ENCODE results near the gene ARHGAP25.
A peak's percentile ranks its signal among the peaks of the same experiment; 100 is the strongest.

The ARHGAP25 gene

DNA sequence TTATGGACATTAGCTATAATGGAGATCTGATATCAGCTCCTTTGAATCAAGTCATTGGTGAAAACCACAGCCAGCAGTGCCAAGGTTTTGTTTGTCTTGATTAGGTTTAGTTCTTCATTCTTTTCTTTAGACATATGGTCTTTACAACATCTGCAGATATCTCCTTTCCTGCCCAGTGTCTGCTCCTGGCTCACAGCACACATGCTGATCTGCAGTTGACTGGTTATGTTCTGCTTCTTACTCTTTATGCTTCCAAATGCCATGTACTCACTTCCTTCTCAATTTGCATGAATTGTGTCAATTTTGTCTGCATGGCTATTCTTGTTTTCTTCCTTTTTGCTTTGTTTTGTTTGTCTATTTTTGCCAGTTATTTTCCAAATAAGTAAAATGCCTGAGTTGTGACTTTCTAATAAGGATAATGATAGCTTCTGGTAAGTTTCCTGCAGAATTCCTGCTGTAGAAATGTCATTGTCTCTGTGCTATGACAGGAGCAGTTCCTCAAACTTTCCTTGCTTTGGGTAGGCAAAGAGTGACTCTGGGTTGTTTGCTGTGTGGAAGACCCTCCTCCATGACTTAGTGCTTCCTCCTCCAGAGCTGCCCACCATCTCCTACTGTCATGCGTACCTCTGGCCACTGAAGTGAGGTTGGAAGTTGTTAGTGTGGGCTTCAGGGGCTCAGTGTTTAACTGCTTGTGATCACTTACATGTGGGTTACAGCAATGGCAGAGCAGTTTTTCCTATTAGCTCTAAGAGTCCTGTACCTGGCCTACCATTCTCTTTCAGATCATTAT lies 8.2 kb downstream of the ARHGAP25 start:
- no peak for DNase-seq (ENCODE audit: low read depth in 3 of 3)

DNA sequence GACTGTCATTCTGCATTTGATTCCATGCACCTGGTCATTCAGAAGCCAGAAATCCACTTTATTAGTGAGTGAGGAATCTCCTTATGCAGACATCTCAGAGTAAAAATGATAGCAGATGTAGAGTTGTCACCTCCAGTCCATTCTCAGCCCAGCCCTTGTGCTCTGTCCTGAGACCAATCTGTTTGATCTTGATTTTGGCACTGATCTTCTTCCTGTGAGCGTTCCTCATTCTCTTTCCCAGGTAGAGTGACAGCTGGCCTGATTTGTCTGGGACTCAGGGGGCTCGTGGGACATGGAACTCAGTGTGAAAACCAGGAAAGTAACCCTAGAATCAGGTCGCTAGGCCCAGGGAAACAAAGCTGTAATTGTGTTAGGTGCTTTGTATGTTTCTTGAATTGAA lies 8.9 kb downstream of the ARHGAP25 start:
- no peak for DNase-seq (ENCODE audit: low read depth in 3 of 3)

DNA sequence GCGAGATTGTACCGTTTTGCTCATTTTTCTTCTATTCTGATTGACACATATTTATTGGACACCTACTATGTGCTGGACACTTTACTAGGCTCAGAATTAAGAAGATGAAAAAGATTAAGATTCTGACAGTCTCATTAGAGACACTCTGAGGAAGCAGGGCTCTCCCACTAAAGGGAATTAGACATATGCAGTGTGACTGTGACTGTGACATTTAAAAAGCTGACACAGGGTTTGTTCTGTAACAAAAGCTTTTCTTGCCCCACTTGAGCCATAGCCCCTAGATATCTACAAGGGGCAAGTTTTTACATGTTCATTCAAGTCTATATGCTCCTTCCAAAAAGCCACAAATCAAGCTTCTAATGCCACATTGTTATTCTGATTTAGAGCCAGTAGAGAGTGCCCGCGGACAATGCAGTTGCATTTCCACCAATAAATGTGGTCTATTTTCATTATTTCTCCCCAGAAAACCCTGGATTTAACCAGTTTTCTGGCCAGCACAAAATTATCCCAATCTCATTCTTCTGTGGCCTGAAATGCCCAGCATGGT lies 9.8 kb downstream of the ARHGAP25 start:
- DNase-seq (ENCODE audit: low read depth in 3 of 3): no peak

DNA sequence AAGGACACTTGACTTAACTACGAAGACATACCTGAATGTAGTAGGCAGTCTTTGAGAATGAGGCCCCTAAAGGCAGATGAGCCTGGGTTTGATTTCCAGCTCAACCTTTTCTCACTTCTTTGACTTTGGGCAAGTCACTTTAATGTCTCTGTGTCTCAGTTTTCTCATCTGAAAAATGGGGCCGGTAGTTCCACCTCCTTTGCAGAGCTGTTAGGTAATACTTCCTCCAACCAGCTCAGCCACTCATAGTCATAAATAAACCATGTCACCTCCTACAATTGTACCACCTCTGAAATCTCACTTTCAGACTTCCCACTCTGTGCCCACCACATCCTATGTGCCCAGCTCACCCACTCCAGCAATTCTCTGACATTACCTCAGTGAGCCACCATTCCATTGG lies 10.4 kb downstream of the ARHGAP25 start:
- DNase-seq (ENCODE audit: low read depth in 3 of 3): peak in 1 of 3 donors; percentile 42

DNA sequence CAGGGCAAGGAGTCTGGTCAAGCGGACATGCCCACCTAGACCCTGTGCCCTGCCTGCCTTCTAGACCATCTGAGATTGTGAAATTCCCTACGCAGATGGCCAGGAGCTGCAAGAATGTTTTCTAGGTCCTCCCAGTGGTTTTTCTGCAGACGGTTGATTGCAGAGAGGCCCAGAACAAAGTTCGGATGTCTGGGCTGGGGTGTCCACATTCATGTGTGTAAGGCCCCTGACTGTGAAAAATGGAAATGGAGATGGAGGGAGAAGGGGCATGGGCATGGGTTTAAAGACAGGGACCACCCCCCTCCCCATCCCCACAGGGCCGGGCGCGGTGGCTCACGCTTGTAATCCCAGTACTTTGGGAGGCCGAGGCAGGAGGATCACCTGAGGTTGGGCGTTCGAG lies 11.8 kb downstream of the ARHGAP25 start:
- DNase-seq (ENCODE audit: low read depth in 3 of 3): no peak

DNA sequence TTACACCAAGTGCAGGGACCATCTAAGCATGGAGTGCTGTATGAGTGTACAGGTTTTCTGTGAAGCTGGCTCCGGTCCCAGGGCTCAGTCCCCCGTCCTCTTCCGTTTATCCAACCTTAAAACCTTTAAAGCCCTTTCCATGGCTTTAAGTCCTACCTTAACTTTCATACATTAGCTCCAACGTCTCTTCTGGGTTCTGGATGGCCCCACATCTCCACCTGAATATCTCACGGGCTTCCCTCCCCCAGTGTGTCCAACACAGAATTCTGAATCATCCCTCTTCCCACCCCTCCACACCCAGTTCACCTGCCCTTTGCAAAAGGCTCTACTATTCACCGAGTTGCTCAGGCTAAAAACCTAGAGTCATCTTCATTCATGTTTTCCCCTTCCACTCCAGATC lies 12.8 kb downstream of the ARHGAP25 start:
- no peak for DNase-seq (ENCODE audit: low read depth in 3 of 3)

DNA sequence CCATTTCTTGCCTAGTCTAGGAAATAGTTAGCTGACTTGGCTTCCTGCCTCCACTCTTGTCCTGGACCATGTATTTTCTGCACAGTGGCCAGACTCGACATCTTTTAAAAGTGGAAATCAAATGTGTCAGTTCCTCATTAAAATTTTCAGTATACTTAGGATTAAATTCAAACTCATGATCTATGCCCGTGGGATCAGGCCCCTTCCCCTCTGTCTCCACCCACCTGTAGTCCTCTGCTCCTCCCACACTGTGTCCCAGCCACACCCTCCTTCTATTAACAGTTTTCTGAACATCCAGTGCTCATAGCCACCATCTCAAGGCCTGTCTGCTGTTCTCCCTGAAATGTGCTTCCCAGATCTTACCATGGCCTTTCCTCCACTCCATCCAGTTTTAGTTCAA lies 13.3 kb downstream of the ARHGAP25 start:
- DNase-seq (ENCODE audit: low read depth in 3 of 3): no peak

DNA sequence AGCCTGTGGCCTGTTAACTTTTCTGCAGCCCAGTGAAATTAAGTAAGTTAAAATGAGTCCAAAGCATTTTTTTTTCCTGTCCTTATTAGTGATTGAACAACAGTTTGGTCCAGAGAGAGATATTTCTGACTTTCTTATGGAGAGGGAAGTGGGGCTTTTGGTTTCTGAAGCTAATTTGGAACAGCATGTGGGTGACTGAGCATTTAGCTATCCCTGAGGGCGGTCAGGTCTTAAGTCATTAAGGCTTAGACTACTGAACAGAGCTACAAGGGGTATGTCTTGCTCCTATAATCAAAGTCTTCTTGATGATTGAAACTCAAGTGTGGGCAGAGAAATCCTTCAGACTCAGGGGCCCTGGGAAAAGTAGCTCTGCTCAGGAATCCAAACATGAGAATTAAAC lies 14.0 kb downstream of the ARHGAP25 start:
- no peak for DNase-seq (ENCODE audit: low read depth in 3 of 3)

DNA sequence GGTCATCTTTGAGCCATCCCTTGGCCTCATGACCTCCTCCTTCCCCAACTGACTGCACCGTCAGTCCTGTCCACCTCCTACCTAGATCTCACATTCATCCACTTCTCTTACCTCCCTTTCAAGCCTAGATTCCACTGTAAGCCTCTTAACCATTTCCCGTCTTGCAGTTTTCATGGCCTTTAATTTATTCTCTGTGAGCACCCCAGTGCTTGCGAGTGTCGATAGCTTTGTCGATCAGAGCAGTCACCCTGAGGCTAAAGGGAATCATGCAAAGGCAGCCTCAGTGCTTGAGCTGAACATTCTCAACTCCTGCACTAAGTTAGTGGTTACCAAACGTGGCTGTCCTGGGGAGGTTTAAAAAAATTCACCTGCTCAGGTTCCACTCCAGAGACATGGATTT lies 14.7 kb downstream of the ARHGAP25 start:
- no peak for DNase-seq (ENCODE audit: low read depth in 3 of 3)

DNA sequence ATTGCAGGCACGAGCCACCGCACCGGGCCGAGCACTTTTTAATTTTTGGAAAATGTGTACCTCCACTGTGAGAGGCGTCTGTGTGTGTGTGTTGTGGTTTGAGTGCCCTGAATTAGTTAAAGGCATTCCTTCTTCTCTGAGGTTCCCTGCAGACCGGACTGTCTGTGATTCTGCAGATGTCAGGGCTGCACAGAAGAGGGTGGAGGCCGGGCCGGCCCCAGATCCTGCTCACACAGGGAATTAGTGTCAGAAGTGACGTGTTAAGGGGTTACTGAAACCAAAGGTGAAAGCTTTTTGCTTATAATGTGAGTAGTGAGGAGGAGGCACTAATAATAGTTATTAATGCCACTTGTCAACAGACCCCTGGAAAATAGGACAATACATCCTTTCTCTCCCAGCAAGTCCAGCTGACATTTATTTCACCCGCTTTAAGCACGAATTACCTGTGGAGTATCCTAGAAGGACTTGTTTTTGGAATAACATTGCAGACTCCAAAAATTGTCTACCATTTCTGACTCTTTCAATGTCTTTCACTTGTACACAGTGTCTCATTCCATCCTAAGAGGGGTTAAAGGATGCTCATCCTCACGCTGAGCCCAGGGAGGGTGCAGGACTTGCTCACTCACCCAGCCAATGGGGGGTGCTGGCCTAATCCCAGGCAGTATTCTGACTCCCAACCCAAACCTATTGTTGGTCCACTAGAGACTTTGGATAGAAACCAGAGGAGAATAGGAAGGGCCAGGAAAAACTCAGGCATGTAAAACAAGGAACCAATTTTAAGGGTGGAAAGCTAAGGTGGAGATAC lies 16.2 kb downstream of the ARHGAP25 start:
- DNase-seq (ENCODE audit: low read depth in 3 of 3): no peak

DNA sequence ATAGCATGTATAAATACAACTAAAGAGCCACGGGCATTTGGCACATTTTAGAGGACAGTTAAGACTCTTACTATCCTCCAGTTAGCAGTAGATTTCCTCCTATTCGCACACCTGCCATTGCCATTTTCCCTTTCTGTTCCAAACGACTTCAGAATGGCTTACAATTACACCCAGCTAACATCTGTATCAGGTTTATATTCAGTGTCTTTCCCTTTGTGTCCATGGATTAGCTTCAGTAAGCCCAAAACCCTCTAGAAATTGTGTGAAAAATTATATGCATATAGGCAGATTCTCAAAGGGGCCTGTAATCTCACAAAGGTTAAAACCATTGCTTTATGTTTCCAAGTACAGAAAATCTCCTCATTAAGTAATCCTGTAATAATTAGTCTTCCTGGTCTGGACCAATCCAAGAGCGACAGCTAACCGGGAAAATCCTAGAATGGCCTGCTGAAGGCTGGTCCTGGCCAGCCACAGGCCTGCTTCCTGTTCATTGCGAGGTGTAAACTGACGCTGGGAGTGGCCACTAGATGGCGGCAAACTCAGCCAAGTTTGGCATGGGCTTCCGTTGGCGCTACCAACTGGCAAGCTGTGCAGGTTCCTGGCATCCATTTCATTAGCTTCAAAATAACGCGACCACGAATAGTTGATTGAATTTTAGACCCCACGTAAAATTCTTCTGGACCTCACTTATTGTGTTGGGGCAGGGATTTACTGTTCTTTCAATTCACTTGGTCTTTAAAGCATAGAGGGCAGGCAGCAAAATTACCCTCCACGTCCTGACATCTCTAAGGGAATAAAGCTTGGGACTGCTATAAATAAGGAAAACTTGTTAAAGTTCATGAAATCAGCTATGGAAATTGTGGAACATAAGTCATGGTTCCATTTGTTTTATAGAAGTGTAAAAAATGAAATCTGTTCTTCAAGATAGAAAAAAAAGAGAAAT lies 17.1 kb downstream of the ARHGAP25 start:
- peak; percentile 83 to 90 (median 87) for DNase-seq (ENCODE audit: low read depth in 3 of 3)

DNA sequence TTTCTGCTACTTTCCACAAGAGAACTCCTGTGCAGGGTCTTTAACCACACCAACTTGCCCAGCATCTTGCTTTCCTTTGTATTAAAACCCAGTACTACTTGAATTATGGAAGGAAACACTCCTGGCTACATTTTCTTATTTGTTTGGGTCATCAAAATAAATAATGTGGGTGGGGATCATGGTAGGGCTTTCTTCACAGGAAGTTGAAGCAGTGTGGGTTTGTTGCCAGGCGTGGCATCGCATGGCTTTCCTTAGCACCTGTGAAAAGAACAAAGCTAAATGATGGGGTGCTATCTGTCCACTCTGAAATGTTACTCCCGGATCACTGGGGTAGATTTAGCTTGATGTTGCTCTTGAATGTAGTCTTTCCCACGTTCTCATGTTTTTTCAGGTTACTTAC lies 18.7 kb downstream of the ARHGAP25 start:
- no peak for DNase-seq (ENCODE audit: low read depth in 3 of 3)

DNA sequence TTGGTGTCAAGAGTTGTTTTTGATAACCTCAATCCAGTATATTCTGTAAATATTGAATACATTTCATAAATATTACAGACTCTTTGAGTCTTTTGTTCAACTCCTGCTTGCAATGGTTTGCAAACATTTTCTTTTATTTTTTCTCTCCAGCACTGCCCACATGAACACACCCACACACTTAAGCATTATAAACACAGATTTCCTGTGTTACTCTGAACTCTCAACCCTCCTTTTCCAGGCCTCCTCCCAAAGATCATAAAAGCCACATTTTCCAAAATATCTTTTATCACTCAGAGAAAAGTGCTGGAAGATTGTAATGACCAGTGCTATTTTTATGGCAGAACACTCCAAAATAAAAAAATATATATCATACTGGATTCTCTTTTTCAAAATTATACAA lies 20.5 kb downstream of the ARHGAP25 start:
- DNase-seq (ENCODE audit: low read depth in 3 of 3): no peak

DNA sequence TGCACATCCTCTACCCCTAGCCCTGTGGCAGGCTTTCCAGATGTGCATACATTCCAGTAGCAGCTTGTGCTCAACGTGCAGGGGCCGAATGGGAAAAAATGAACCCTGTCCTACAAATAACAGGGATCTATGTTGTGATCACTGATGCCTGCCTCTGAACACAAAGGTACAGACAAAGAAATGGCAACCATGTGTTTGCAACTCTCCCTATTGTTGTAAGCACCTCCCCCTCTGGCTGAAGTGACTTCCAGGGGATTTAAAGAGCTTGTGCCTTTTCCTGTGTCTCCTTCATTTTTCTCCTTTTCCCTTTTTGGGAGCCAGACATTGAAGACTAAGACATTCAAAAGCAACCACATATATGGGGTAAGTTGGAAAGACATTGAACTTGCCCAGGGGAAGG lies 21.6 kb downstream of the ARHGAP25 start:
- DNase-seq (ENCODE audit: low read depth in 3 of 3): no peak

DNA sequence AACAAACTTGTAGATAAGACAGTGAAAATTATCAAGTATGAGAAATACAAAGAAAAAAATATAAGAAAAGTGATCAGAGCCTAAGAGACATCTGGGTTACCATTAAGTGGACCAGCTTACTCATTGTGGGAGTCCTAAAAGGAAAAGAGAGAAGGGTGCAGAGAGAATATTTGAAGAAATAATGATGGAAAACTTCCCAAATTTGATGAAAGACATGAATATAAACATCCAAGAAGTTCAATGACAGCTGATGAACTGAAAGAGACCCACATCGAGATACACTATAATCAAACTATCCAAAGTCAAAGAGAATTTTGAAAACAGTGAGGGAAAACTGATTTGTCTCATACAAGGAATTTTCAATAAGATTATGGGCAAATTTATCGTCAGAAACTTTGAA lies 22.5 kb downstream of the ARHGAP25 start:
- no peak for DNase-seq (ENCODE audit: low read depth in 3 of 3)

DNA sequence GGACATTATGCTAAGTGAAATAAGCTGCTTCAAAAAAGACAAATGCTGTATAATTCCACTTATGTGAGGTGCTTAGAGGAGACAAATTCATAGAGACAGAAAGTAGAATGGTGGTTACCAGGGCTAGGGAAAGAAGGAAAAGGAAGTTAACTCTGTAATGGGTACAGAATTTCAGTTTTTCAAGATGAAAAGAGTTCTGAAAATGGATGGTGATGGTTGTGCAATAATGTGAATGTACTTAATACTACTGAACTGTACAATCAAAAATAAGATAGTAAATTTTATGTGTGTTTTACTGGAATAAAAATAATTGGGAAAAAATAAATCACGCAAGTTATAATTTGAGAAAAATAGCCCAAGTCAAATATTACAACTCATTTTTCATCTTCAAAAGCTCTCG lies 27.5 kb downstream of the ARHGAP25 start:
- no peak for DNase-seq (ENCODE audit: low read depth in 3 of 3)

DNA sequence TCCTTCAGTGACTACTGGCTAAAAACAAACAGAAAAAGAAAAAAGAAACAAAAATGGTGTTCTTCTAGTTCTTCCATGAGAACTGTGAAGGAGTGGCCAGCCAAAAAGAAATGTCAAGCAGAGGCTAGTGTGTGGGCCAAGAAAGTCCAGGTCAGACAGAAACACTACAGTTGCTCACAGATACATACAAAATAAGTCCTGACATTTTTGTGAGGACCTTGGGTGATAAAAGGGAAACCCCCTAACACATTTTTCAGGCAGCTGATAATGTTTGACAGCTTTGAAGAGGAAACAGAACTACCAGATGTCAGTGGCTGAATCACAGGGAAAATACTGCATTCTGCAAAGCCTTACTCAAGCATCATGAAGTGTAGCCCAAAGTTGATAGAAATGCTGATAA lies 28.1 kb downstream of the ARHGAP25 start:
- DNase-seq (ENCODE audit: low read depth in 3 of 3): no peak

DNA sequence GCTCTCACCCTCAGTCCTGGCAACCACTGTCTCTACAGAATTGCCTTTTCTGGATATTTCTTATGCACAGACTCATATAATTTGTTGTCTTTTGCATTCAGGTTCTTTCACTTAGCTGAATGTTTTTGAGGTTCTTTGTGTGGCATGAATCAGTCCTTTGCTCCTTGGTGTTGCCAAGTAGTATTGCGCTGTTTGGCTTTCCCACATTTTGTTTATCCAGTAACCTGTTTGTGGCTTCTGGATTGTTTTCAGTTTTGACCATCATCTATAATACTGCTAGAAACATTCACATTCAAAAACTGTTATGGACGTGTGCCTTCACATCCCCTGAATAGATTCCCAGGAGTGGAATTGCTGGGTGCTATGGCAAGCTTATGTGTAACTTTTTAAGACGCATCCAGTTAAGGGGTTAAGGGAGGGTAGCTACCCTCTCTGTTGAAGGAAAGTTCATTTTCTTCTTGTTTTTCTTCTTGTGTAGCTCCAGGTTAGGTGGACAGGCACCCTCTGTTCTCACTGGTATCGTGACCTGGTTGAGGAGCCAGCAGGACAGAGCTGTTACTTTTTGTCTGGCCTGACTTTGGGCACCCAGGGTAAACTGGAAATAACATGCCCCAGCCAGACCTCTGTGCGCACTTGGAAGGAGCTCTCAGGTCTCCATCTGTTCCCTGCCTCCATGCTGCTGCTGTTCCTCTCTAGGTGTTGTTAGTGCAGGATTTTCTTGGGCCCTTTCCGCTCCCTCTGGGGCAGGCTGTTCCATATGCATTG lies 29.6 kb downstream of the ARHGAP25 start:
- no peak for DNase-seq (ENCODE audit: low read depth in 3 of 3)

DNA sequence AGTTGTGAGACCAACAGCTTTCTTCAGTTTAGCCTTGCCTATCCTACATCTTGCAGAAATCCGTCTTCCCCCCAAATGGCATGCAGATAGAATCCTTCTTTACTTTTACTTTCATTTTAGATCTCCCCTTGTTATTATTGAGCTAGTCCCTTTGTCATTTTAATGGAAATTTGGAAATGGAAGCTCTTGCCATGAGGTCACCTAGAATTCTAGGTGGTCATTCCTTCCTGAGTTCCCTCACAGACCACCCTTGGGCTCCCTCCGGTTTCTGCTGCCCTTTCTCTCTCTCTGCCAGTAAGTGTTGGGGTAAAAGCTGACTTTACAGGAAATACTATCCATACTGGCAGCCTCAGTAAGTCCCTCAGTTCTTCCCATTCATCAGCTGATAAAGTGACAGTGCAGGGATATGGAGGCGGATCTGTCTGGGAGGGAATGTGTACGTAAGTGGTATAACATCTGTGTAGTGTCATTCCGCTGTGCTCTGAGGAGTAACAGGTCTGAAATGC lies 30.2 kb downstream of the ARHGAP25 start:
- DNase-seq (ENCODE audit: low read depth in 3 of 3): no peak

DNA sequence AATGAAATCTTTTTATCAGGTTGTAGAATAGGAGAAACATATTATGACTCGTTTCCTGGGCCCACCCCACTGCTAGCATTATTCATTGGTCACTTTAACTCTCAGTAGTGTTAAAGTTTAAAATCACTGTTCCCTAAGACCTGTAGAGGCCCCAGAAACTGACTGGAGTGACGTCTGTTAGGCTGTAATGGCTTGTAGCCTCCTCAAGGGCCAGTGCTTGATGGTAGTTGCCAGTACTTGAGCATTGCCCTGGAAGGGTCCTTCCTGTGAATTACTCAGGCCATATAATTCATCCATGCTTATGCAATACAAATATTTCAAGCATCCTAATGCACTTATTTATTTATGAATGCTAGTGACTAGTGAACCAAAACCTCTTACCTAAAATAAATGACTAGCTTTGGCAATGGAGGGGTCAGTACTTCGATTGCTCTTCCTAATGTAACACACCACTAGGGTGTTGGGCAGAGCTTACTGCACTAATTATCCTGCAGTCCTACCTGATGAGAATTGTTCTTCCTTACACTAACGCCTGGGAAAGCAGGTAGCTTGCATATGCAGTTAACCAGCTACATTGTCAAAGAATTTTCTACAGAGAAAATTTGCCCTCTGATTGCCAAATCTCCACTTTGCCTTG lies 31.2 kb downstream of the ARHGAP25 start:
- no peak for DNase-seq (ENCODE audit: low read depth in 3 of 3)
